Sigmoid colon (tissue), 7 donors: Measurements from ENCODE around the gene PDE2A. TPM values are rescaled to one million over a fixed set of nuclear protein-coding genes. Genes with fewer than 3 reads are reported as not detected.

ENCODE experiments used
- DNase-seq: peaks from one replicate; pipeline ENCODE4 v3.0.0-alpha.2; 2019
- H3K27ac ChIP-seq, 4 donors: fragments of 200-600 bp; sonication (generic); one replicate each; pipeline ENCODE4 v1.5.1; 2016 to 2019; ENCODE audit warnings: mild to moderate bottlenecking in 1 of 4
- H3K27me3 ChIP-seq, 3 donors: fragments of 200-600 bp; sonication (generic); one replicate each; pipeline ENCODE4 v1.5.1; 2019; ENCODE audit warnings: mild to moderate bottlenecking in 1 of 3
- H3K36me3 ChIP-seq, 4 donors: fragments of 200-600 bp; sonication (generic); one replicate each; pipeline ENCODE4 v1.5.1; 2016 to 2019
- H3K4me1 ChIP-seq, 4 donors: fragments of 200-600 bp; sonication (generic); one replicate each; pipeline ENCODE4 v1.5.1; 2017 to 2019
- H3K4me3 ChIP-seq, 4 donors: fragments of 200-600 bp; sonication (generic); one replicate each; pipeline ENCODE4 v1.5.1; 2017 to 2019; ENCODE audit warnings: mild to moderate bottlenecking in 2 of 4, moderate library complexity in 1 of 4
- H3K9me3 ChIP-seq, 4 donors: fragments of 200-600 bp in 3 of 4; sonication (generic) in 3 of 4; one replicate each; pipeline versions ENCODE4 v1.5.1 to v1.6.1; 2013 to 2019
- CTCF ChIP-seq, 4 experiments: fragments of 450-650 bp in 3 of 4; fragments of 200-600 bp in 1 of 4; IDR thresholded peaks; one replicate each; pipeline ENCODE4 v1.5.1; 2016 to 2019; ENCODE audit warnings: antibody characterized with exemption in 4 of 4, mild to moderate bottlenecking in 3 of 4, moderate library complexity in 2 of 4
- EP300 ChIP-seq, 4 donors: sonication (generic); formaldehyde crosslinking; IDR thresholded peaks; one replicate each; pipeline ENCODE4 v1.6.1; 2017; ENCODE audit warnings: antibody characterized with exemption in 4 of 4
- POLR2A ChIP-seq, 2 donors: fragments of 450-650 bp; IDR thresholded peaks; one replicate each; pipeline ENCODE4 v1.6.1; 2016; ENCODE audit warnings: antibody characterized with exemption in 2 of 2, mild to moderate bottlenecking in 2 of 2, moderate library complexity in 2 of 2
- POLR2AphosphoS5 ChIP-seq, 4 donors: sonication (generic); formaldehyde crosslinking; IDR thresholded peaks; one replicate each; pipeline ENCODE4 v1.6.1; 2017; ENCODE audit warnings: antibody characterized with exemption in 4 of 4
- WGBS, 2 donors: extraction: QIAGEN DNeasy Blood & Tissue Kit; methylation state at CpG; one replicate each; pipeline ENCODE4 v1.1.7; 2013; 5-methylcytosine and 5-hydroxymethylcytosine counted together
- intact Hi-C: fragments of 100-400 bp; cut with DNase I; formaldehyde crosslinking; loops from one replicate; pipeline ENCODE4 v1.15.1; 2023
- polyA plus RNA-seq, 3 donors: library from polyadenylated mRNA; stranded (reverse); fragments of 200-250 nt; gene quantifications; one replicate each; pipeline ENCODE4 v1.2.3, GENCODE V29; 2013
- total RNA-seq, 4 donors: library from RNA; depleted of rRNA; stranded (reverse); fragments of >200 nt; gene quantifications; one replicate each; pipeline ENCODE4 v1.1.0, GENCODE V29; 2016
- donor health status: healthy with polysubstance abuse.
- donor health status: Bipolar disorder and iron deficiency.
- donor health status: healthy.

The PDE2A gene
- total and polyA plus RNA-seq, 7 donors: 1.8 to 75.1 (median 48.9) TPM

DNA sequence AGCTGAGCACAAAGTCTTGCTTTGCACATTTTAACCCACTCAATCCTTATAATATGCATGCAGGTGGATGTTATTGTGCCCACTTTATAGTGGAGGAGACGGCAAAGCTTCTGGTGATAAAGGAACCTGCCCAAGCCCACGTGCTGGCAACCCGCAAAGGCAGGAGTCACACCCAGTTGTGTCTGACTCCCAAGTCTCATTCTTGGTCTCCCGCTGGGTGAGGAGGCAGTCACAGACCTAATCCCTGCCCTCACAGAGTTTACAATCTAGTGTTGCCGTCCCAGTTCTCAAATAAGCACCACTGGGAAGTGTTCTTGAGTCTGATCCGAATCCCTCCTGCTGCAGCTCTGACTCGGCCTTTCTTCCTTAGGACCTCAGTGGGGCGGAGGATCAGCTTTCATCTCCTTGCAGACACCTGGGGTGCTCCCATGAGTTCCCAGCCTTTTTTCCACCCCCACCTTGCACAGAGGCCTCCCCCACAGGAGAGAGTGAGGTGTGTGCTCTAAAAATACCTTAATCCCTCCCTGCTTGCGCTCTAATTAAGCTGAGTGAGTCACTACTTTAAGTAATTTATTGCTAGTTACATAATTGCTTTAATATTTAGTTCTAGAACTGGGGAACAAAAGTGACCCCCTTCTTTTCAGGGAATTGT lies 15.1 kb downstream of the PDE2A start:
- intact Hi-C loops: no loop called here

GRCh38 chr11:72657411-72658100 lies 16.7 kb downstream of the PDE2A start:
- intact Hi-C loops: no loop called here
- WGBS, 2 donors: 83 to 84% methylated on average over 6 of the region's 6 CpGs
- TF ChIP-seq EP300 (IDR thresholded peaks at IDR 0.05) (no peak), POLR2A (IDR thresholded peaks at IDR 0.05) (no peak), POLR2AphosphoS5 (IDR thresholded peaks at IDR 0.05) (no peak), CTCF (IDR thresholded peaks at IDR 0.05) (no peak)

More for the DNA sequence above, 15.1 kb downstream of the PDE2A start:
- Histone ChIP-seq H3K4me1 (no peaks in the 10 kb centered on the region), H3K4me3 (no peak overlapping the region), H3K9me3 (no peaks in the 10 kb centered on the region), H3K27me3 (peaks cover 0 to 5% (median 3%) of the 10 kb centered on the region in 3 donors), H3K36me3 (no peaks in the 10 kb centered on the region), H3K27ac (no peak overlapping the region)
- TF ChIP-seq POLR2A (IDR thresholded peaks at IDR 0.05) (no peak), CTCF (IDR thresholded peaks at IDR 0.05) (no peak), POLR2AphosphoS5 (IDR thresholded peaks at IDR 0.05) (no peak), EP300 (IDR thresholded peaks at IDR 0.05) (no peak)
- no peak for DNase-seq
- WGBS, 2 donors: 75 to 83% methylated on average over 9 of the region's 9 CpGs

GRCh38 chr11:72655896-72656464 lies 18.2 kb downstream of the PDE2A start:
- no peak for TF ChIP-seq POLR2AphosphoS5 (IDR thresholded peaks at IDR 0.05)
- TF ChIP-seq POLR2A (IDR thresholded peaks at IDR 0.05): no peak
- TF ChIP-seq CTCF (IDR thresholded peaks at IDR 0.05): no peak
- TF ChIP-seq EP300 (IDR thresholded peaks at IDR 0.05): no peak
- no peaks in the 10 kb centered on the region for H3K36me3 ChIP-seq
- H3K9me3 ChIP-seq: no peaks in the 10 kb centered on the region
- 72 to 86% methylated on average over 11 of the region's 11 CpGs for WGBS, 2 donors
- H3K4me1 ChIP-seq: no peaks in the 10 kb centered on the region
- H3K27me3 ChIP-seq: no peaks in the 10 kb centered on the region
- H3K27ac ChIP-seq: no peak overlapping the region
- intact Hi-C loops: no loop called here
- DNase-seq: no peak
- H3K4me3 ChIP-seq: no peak overlapping the region

More at GRCh38 chr11:72657411-72658100, 16.7 kb downstream of the PDE2A start:
- no peaks in the 10 kb centered on the region for H3K4me1 ChIP-seq
- H3K36me3 ChIP-seq: no peaks in the 10 kb centered on the region
- H3K27ac ChIP-seq: no peak overlapping the region
- no peak overlapping the region for H3K4me3 ChIP-seq
- H3K9me3 ChIP-seq: no peaks in the 10 kb centered on the region
- H3K27me3 ChIP-seq: no peaks in the 10 kb centered on the region
- no peak for DNase-seq

DNA sequence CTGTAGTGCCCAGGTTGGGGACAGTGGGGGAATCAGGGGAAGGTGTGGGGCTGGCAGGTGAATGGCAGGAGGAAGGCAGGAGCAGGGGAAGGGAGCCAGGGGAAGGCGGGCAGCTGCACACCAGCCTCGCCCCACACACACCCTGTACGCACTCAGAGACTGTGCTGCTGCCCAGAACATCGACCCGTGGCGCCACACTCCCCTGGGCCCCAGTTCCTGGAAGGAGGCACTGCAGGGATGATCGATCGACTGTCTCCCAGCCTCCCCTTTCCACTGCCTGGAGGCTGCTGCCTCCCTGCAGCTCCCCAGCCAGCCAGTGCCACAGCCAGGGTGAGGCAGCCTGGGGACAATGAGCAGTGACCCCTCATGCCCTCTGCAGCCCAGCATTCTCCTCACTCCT lies 19.2 kb downstream of the PDE2A start:
- intact Hi-C loops: no loop called here
- no peak overlapping the region for H3K27ac ChIP-seq
- no peaks in the 10 kb centered on the region for H3K9me3 ChIP-seq
- no peaks in the 10 kb centered on the region for H3K27me3 ChIP-seq
- H3K4me3 ChIP-seq: no peak overlapping the region
- H3K4me1 ChIP-seq: no peaks in the 10 kb centered on the region
- 38 to 81% methylated on average over 8 of the region's 8 CpGs for WGBS, 2 donors
- DNase-seq: no peak
- no peaks in the 10 kb centered on the region for H3K36me3 ChIP-seq
- TF ChIP-seq POLR2A (IDR thresholded peaks at IDR 0.05) (no peak), POLR2AphosphoS5 (IDR thresholded peaks at IDR 0.05) (no peak), CTCF (IDR thresholded peaks at IDR 0.05) (no peak), EP300 (IDR thresholded peaks at IDR 0.05) (no peak)
